ENCODE data around the gene SELENOT.

- TF ChIP-seq YY1 (IDR thresholded peaks at IDR 0.05; ENCODE audit: insufficient read depth, insufficient read length) = no peak
- no peak for TF ChIP-seq ZNF274 (IDR thresholded peaks at IDR 0.05; ENCODE audit: low read depth, low read length)
- no peak for TF ChIP-seq SUZ12 (IDR thresholded peaks at IDR 0.05; ENCODE audit: extremely low read depth, insufficient read depth, insufficient read length)
Measured at GRCh38 chr3:150653110-150653561, 50.0 kb downstream of the SELENOT start.
